GOT3 (cell line): ENCODE measurements around the gene RNU6-7.

Source experiments
- DNase-seq: peaks from one replicate; lab custom pipeline; 2025; ENCODE audit warnings: mixed read lengths; lab: John Stamatoyannopoulos, UW

The RNU6-7 gene

DNA sequence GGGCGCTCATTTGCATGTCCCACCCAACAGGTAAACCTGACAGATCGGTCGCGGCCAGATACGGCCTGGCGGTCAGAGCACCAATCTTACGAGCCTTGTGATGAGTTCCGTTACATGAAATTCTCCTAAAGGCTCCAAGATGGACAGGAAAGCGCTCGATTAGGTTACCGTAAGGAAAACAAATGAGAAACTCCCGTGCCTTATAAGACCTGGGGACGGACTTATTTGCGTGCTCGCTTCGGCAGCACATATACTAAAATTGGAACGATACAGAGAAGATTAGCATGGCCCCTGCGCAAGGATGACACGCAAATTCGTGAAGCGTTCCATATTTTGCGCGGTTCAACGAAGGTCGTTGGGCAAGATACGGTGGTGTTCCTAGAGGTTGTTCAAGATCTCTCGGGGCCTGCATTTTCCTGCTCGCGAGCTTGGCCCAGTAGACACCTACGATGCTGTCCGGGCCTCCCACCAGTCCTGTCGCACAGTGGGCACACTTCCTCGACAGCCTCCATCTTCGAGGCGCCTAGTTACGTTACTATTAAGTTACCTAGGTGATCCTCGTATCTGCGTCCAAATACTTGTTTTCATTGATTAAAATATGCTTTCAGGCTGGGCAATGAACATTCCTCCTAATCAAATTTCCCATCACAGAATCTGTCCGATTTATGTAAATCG lies at the start of gene RNU6-7:
TSS of gene RNU6-7 (plus strand) at position 230 of the 675 bp plus-strand sequence.
- no peak for DNase-seq

DNA sequence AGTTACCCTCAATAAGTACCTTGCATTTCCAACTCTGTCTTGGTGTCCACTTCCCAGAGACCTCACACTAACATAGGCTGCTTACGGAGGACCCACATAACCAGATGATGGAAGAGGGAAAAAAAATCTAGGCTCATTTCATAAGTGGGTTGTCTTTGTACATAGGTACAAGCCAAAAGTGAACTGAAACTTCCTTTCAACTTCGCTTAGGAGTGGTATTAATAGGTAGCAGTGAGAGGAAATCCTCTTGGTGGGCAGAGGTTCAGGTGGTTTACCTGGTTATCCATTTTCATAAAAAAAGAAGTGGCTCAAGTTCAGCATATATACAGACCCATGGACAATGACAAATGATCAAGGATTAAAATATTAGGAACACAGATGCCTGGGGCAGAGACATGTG lies 35.8 kb upstream of the RNU6-7 start:
- DNase-seq, result no peak

DNA sequence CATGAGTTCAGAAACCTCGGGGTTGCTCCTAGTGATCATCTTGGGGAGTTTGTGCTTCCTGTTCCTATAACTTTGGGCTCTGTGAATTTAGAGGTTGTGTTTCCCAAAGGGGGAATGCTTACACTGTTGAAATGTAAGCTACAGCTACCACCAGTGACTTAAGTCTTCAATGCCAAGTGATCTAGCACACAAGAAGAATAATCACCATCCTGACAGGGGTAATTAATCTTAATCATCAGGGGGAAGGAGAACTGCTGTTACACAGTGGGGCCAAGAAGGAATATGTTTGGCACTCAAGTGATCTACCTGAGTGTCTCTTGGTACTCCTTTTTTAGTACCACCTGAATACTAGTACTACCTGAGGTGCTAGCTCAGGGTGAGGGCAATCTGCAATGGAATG lies 34.9 kb upstream of the RNU6-7 start:
- no peak for DNase-seq

DNA sequence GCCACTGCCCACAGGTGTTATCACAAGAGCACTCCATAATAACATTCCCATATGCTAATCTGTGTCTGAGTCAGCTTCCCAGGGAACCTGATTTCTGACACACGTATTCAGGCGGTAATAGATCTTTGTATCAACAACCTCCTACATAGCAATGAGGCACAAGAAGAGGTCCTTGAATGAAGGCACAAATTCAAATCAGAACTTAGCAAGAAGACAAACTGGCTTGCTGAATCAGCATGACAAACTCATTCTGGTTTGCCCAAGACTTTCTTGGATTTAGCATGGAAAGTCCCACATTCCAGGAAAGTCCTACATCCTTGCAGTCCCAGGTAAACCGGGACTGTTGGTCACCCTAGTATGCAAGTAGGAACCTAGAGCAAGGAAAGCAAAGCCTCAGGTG lies 33.9 kb upstream of the RNU6-7 start:
- DNase-seq, result no peak

DNA sequence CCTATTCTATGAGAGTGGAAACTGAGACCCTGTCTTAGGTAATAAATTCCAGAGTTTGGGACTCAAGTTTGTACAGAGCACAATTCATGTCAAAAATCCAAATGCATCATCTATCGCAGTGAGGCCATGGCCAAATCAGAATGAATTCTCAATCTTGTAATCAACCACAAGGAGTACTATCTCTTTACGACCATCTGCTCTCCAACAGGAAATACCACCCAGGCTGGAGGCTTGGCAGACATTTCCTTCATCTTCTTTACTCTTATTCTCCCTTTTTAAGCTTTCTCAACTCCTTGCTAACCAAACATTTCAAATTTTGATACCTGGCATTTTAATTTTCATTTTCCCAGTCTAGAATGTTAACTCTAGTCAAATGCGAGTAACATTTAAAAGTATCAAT lies 32.7 kb upstream of the RNU6-7 start:
- DNase-seq, result no peak

DNA sequence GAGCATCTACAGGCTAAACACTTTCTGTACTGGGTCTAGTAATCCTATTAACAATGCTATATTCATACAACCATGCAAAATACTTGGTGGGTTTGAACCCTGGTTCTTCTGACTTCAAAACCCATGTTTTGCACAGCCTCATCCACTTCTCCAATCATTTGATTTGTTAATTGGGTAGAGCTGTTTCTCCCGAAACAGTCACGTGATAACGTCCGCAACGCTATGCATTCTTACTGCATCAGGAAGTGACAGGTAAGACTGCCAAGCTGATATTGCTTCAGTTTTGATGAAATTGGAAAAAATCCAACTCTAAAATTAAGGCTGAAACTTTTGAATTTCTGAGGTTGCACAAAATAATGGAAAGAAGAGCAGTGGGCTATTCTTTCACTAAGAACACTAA lies 30.4 kb upstream of the RNU6-7 start:
- DNase-seq, result no peak

DNA sequence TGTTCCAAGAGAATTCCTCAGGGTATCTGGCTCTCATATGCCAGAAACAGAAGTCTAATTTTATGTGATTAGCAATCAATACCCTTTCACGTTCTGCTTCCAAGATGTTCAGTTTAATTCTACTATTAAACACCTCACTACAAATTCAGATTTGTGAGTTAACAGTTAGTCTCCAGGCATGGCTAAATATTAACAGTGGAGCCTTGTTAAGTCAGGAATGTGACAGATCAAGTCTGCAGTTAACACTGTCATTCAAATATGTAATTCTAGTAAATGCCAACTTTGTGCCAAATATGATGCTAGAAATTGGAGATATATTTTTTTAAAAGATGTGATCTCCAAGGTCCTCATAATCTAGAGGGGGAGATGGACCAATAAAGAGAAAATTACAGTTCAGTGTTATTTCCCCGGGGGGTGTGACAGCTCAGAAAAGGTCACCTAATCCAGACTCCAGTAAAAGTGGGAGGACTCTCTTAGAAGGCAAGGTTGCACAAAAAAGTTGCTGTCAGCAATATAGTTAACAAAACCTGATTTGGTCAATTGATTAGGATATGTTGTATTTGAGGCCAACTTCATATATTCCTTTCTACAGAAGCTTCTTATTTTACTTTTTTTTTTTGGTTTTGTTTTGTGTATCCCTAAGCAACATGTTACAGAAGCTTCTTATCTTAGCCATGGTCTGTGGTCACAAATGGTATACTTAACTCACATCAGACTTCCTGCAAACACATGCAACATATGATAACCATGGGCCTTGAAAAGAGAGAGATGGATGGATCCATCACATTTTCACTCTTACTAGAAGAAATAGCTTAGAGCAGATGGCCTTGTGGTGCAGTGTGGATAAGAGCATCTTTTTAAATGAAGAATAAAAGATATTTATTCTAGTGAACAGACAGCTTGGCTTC lies 18.4 kb upstream of the RNU6-7 start:
- no peak for DNase-seq

DNA sequence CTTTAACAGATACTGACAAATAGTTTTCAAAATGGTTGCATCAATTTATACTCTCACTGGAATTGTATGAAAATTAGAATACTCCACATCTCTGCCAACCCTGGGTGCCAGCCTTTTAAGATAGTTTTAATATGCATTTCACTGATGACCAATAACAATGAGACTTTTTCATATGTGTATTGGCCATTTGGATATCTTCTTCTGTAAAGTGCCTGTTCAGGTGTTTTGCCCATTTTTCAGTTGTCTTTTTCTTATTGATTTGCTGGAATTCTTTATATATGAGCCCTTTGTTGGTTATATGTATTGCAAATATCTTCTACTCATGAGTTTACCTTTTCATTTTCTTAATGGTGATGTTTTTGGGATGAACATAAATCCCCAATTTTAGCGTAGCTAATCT lies 16.7 kb upstream of the RNU6-7 start:
- DNase-seq, result no peak

DNA sequence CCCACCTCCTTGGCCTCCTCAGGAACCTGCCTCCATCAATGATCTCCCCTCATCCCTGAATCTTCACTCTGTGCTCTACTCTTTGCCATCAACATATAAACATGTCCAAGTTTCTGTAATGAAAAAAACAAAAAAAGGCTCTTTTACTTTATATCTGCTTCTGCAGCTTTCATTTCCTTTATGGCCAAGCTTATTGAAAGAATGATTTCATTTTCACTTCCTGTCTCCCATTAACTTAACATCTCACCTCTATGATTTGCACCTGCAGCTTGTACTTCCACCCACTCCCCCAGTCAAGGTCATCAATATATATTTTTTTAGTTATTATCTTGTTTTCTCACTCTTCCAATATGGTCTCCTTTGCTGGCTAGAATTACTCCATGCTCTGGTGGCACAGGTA lies 15.6 kb upstream of the RNU6-7 start:
- no peak for DNase-seq

DNA sequence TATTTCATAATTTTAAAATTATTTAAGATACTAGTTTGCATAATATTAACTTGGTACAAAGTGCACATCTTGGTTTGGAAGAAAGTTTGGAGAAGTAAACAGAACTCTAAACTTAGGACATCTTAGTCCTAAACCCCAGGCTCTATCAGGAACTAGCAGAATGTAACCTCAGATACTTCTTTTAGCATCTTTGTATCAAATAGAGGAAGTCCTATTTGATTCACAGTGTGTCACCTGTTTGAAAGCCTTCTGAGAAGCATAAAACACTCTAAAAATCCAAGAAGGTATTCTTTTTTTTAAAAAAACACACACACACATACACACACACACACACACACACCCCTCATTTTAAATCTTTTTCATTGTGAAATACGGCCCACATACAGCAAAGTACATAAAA lies 12.0 kb upstream of the RNU6-7 start:
- no peak for DNase-seq

DNA sequence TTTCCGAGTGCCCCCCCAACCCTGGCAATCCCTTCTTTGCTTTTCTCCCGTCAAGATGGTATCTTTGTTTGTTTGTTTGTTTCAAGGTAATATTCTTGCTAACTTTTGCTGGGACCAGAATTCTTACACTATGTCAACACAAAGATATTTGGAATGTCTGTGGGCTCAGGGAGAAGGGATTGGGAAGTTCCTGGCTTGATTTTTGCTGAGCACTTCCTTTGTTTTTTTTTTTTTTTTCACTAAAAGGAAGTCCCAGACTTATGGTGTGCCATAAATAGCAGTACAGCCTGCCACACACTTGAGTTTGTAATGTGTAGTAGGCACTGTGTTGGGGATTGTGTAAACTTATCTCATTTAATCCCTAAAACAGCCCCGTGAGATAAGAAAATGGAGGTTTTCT lies 11.2 kb upstream of the RNU6-7 start:
- no peak for DNase-seq

DNA sequence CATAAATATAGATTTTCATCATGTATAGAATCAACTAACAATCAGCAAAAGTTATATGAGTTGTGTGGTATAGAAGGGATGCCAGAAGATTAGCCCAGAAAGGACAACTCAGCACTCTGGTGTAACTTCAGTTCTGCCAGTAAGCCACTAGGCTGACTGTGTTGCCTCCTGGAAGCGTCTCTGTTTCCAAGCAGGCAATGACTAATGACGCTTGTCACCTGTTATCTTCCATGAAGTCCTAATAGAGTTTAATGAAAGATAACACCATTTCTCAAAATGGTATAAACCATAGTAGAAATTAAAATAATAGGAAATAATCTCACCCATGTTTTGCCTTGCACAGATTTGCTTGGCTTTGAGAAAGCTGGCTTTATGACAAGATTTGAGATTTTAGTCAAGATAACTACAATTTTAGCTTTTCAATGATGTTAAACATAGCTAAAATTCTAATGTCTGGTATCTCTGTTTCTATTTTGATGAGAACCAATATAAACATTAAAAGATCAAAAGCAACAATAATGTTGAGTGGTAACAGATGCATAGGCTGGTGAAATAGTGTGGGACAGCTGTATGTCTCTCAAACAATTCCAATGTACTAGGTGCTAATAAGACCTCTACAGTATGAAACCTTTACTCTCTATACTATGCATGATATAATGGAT lies 9.0 kb upstream of the RNU6-7 start:
- no peak for DNase-seq

DNA sequence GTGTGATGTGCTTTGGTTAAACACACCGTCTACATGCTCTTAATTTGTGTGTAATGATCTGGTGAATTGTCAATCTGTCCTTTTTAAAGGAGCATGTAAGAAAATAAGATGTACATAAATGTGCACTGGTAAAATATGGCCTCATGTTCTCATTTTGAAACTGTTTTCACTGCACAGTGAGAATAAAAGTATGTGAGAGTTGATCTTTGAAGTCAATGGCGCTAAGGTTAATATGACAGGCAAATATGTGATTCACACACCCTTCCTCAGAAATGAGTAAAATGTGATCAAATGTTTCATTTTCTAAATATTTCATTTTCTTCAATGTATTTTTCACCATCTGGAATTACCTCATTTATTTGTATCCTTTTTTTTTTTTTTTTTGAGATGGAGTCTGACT lies 8.3 kb upstream of the RNU6-7 start:
- DNase-seq, result no peak

DNA sequence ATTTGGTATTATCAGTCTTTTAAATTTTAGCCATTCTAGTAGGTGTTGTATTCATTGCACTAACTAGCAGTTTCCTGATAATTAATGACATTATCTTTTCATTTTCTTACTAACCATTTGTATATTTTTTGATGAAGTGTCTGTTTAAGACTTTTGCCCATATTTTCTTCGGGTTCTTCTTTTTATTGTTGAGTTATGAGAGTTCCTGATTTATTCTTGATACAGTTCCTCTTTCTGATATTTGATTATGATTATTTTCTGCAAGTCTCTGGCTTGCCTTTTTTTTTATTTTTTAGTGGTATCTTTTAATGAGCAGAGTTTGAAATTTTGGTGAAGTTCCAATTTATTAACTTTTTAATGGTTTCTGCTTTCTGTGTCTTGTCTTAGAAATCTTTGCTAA lies 6.2 kb upstream of the RNU6-7 start:
- DNase-seq, result no peak

DNA sequence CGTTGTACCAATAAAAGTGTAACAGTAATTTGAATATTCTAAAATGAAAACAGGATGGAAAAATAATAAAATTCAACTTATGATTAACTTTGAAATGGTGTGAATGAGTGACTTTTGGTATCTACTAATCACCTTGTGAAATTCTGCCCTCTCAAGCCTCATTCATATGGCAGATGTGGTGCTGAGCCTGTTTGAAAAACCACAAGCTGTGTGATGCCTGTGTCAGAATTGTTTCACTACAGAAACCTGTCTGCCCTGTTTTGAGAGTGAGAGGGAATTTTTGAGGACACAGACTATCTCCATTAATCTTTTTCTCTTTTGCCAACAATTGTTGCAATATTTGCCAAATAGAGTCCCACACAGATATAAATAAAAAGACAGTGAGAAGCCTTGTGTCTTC lies 3.9 kb upstream of the RNU6-7 start:
- DNase-seq, result no peak

DNA sequence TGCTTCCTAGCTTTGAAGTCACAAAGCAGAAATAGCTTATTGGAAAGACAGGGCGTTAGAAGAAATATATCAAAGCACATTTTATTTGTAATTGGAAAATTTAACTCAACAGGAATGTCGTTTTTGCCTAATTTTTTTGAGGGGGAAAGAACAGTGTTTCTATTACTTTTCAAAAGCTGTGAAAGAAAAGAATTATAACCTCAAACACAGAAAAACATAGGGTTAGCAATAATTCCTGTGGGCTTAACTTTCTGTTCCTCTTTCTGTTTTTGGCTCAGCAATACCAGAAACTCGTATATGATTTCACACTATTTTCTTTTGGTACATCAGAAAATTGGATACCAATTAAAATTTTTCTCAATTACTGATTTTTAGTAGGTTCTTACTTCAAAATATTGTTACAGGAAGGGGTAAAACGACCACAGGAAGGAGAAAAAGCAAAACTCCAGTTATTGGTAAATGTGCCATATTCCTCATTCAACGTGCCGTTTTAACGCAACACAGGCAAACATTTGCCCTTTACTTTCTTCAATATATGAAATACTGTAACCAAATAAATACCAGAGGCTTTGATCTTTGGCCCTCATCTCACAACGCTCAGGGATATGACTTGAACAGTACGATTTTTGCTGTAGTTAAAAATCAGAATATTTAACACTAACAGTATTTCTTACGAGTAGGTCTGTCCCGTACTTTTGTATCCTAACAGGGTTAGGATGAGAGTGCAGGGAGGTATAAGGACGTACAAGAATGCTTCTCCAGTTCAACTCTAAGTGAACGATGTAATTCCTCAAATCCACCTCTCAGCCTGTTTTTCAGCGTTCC lies 1.3 kb upstream of the RNU6-7 start:
- DNase-seq, result no peak

DNA sequence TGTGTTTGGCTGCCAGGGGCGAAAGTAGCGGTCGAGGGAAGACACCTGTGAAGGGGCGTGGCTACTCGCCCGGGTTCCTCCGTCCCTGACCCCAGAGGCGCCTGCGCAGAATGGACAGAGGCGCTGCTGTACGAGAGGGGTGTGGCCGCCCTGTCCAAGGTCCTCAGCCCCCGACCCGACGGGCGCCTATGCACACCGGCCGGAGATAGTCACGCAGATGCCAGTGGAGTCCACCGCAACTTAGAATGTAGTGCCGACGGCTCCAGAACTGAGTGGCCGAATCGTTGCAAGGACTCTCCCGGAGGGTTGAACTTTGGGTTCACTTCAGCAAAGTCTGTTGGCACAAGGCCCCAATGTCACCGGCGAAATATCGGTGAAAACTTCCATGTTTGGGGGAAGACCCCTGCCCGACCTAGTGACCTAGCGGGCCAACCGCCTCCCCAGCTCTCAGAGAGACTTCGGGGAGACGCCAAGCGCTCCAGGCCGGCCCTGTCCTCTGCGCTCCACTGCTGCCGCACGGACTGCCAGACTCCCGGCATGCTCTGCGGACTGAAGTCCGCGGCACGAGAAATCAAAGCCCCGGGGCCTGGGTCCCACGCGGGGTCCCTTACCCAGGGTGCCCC lies 541 bp upstream of the RNU6-7 start:
- DNase-seq, result no peak

DNA sequence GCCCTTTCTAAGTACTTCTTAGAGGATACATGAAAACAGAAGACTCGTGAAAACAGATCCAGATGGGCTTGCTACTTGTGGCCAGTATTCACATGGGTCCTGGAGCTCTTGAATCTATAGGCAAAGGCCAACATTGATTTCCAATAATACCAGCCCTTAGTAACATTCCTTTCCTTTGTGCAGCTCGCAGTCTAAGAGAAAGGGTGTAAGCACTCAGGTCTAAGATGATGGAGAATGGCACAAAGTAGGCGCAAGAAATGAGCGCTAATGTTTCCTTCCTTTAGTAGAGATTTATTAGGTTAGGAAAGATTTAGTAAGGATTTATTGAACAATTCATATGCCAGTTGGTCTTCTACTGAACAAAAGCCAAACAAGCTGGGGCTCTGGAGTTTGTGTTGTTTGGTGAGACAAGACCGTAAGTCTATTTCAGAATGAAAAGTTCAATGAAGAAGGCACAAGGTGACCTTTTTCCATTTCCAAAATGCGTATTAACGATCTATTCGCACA lies 699 bp downstream of the RNU6-7 start:
- no peak for DNase-seq

DNA sequence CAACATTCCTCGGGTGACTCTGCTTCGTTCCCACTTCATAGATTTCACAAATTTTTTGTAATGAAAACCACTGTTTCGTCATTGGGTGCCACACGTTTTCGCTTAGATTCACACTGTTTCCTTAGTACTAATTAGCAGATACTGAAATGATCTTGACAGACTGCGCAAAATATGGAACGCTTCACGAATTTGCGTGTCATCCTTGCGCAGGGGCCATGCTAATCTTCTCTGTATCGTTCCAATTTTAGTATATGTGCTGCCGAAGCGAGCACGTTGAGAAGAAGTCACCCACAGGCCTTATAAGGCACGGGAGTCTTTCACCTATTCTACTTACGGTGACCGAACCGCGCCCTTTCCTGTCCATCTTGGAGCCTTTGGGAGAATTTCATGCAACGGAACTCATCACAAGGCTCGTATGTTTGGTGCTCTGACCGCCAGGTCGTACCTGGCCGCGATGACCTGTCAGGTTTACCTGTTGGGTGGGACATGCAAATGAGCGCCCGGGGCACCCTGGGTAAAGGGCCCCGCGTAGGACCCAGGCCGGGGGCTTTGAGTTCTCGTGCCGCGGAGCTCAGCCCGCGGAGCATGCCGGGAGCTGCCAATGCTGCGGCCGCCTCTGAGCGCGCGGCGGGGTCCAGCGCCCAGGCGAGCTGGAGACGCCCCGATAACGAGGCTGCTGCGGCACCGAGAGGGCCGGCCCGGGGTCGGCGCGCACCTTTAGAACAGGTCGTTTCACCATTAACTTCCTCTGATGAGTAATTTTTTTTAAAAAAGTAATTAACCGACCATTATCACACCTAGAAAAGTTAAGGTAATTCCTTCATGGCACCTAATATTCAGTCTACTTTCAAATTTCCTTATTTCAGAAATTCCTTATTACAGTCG lies 1.4 kb downstream of the RNU6-7 start, which contains the start of gene RNU6-8:
TSS of gene RNU6-8 (minus strand) at position 272 of the 885 bp plus-strand sequence.
- DNase-seq, result peak; percentile 4

DNA sequence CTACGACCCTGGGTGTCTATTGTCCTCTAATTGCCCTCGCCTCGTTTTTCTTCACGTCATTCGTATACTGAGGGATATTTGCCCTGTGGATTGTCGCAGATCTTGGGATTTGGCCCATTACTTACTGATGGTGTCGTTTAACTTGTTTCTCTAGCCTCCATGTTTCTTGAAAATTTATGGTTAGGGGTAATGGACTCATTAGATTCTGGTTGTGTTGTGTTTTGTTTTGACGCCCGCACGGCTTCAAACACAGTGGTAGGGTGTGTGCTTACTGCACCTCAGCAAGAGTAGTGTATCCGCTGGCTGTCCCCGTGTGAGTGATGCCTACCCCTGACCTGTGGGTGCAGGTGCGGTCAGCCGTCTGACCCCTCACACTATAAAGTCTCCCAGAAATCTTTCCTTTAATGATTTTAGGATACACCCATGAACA lies 2.1 kb downstream of the RNU6-7 start:
- no peak for DNase-seq
